Fibroblast of villous mesenchyme (primary cell): Measurements from ENCODE around the gene RALGPS1. TPM values are rescaled to one million over a fixed set of nuclear protein-coding genes. Genes with fewer than 3 reads are reported as not detected.
A peak's percentile ranks its signal among the peaks of the same experiment; 100 is the strongest.

Experiments used
- DNase-seq: peaks from one replicate; pipeline ENCODE4 v3.0.0-alpha.2; 2010; ENCODE audit warnings: low read depth
- H3K4me3 ChIP-seq: 2 replicates; pipeline ENCODE4 v1.5.1; 2011; ENCODE audit warnings: low read depth, mild to moderate bottlenecking, low read length
- CTCF ChIP-seq: IDR thresholded peaks from 2 replicates; pipeline ENCODE4 v1.5.1; 2012; ENCODE audit warnings: low read depth, mild to moderate bottlenecking, low read length; ENCODE audit not compliant: insufficient read depth
- total RNA-seq: library from RNA; depleted of rRNA; stranded (reverse); fragments of >200 nt; gene quantifications from 2 replicates; pipeline ENCODE4 v1.2.3, GENCODE V29; 2012

The RALGPS1 gene
- total RNA-seq, 1 donor = 2.6 TPM

GRCh38 chr9:126983767-126984166 is 69.2 kb downstream of the RALGPS1 start:
- TF ChIP-seq CTCF = no peak
- H3K4me3 ChIP-seq = no peak overlapping the region
- no peak for DNase-seq

DNA sequence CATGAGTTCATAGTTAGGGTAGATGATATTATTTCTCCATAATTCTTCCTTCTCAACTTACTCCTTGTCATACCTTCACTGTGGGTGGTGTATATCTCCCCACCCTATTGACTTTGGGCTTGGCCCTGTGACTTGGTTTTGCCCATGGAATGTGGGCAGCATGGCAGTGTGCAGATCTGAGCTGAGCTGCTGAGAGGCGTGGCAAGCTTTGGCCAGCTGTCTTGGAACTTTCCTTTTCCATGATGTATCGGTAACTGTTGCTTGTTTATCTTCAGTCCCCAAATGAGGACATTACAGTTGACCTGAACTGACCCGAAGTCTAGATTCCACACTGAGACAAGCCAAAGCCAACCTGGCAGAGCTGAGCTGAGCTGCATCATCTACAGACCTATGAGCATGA is 70.4 kb downstream of the RALGPS1 start:
- no peak for DNase-seq
- TF ChIP-seq CTCF = no peak
- H3K4me3 ChIP-seq = no peak overlapping the region

DNA sequence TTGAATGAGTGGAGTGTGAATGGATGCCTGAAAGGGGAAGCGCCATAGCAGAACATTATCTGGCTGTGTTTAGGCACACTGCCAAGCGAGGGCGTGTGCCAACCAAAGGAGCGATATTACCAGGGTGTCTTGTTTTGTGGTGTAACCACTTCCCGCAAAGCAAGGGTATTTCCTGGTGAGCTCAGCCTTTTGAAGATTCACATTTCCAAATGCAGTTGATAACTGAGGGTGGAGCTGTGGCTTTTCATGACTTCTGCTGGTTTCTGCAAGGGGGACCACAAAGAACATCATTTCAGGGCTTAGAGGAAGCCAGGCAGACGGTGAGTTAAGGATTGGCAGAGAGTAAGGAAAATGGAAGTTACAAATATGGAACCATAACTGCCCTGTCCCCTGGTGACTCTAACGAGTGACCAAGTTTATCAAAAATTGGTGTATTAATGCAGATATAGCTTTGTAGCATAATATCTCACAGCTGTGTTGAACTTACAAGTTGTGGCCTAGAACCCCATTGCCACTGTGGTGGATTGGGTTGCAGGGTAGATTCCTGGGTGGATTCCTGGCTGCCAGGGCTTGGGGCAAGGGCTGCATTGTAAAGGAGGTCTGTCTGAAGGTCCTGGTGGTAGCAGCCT is 71.4 kb downstream of the RALGPS1 start:
- DNase-seq = peak; percentile 88
- no peak overlapping the region for H3K4me3 ChIP-seq
- no peak for TF ChIP-seq CTCF

DNA sequence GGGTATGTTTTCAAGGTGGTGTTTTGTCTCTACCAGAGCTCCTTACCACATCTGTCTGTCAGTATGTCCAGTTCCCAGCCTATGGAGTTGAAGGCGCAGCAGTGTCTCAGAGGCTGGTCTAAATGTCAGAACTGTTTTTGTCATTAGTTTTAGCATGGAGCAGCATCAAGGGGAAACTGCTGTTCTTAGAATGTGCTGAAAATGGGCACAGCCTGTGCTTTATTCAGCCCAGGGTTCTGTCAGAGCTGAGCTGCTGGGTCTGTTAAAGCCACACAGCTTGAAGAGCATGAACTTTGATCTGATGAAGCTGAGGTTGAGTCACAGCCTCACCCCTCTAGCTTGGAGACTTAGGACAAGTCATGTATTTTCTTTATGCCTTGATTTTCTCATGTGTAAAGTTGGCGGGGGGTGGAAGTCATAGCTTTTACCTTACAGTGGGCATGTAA is 71.9 kb downstream of the RALGPS1 start:
- H3K4me3 ChIP-seq = no peak overlapping the region
- DNase-seq = no peak
- TF ChIP-seq CTCF = no peak

GRCh38 chr9:126988857-126989256 is 74.3 kb downstream of the RALGPS1 start:
- TF ChIP-seq CTCF = no peak
- no peak for DNase-seq
- no peak overlapping the region for H3K4me3 ChIP-seq

DNA sequence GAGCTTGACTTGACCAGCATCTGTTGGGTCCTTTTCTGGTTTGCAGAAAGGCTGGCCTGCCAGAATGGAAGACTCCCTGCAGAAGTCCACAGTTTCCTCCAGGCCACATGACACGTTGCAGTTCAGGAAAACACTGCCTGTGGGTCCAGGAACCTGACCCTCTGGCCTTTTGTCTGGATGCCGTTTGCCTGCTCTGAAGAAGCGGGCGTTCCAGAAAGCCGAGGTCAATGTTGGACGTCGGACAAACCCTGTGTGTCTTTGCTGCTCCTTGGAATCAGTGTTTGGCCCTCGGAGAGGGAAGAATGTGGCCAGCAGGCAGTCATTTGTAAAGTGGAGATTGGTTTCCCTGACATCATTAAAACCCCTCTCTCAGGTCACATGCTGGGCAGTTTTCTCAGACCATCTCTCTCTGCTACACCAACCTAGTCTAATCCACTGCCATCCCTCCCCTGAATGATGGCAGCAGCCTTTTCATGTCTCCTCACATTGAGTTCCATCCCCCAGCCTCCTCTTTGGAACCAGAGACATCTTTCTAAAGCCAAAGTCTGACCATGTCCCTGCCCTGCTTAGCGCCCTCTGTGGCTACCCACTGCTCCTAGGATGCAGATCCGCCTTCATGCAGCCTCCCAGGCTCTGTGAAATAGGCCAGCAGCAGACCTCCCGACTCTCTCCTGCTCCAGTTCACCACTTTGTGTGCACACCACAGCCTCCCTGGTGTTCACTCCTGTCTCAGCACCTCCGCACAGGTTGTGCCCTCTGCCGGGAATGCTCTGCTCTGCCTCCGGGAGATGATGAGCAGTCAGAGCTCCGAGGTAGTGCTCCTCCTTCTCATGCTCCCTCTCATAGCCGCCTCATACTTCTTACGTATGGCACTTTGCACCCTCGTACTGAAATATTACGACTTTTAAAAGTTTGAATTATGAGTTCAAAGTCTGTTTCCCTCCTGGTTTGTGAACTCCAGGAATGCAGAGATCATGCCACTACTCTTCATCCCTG is 75.6 kb downstream of the RALGPS1 start:
- peak; percentile 38 for DNase-seq
- no peak for TF ChIP-seq CTCF
- H3K4me3 ChIP-seq = no peak overlapping the region
